MCF 10A (cell line): ENCODE results near the gene NECAB2. TPM values are rescaled to one million over a fixed set of nuclear protein-coding genes. Genes with fewer than 3 reads are reported as not detected.

Experiments used
- BruUV-seq: library from RNA; stranded (reverse); fragments of 400-500 nt; replicated peaks from 2 replicates; lab custom pipeline; 2021; lab: Mats Ljungman, UMichigan
- CTCF ChIA-PET: fragments of 300-600 bp; sonication (Branson Sonifier 250); formaldehyde crosslinking; extraction: SDS; loops from one replicate; lab custom pipeline; 2021; ENCODE audit warnings: antibody characterized with exemption, inconsistent platforms; lab: Yijun Ruan, JAX
- POLR2A ChIA-PET: fragments of 300-600, 350-650 bp; sonication (Branson Sonifier 250); formaldehyde crosslinking; extraction: SDS; loops from one replicate; lab custom pipeline; 2020; ENCODE audit warnings: antibody characterized with exemption, inconsistent platforms; lab: Yijun Ruan, JAX
- DNase-seq: peaks from one replicate; pipeline ENCODE4 v3.0.0-alpha.2; 2018; ENCODE audit not compliant: unreplicated experiment
- H3K27ac Mint-ChIP-seq: one replicate; pipeline ENCODE4 v1.8.0; 2022; ENCODE audit warnings: mild to moderate bottlenecking, low read depth, mixed read lengths; ENCODE audit not compliant: unreplicated experiment
- H3K27me3 Mint-ChIP-seq: one replicate; pipeline ENCODE4 v1.8.0; 2022; ENCODE audit warnings: mixed read lengths; ENCODE audit not compliant: insufficient read depth, unreplicated experiment
- H3K36me3 Mint-ChIP-seq: one replicate; pipeline ENCODE4 v1.8.0; 2022; ENCODE audit warnings: mild to moderate bottlenecking, moderate library complexity, mixed read lengths; ENCODE audit not compliant: insufficient read depth, unreplicated experiment
- H3K4me1 Mint-ChIP-seq: one replicate; pipeline ENCODE4 v1.8.0; 2022; ENCODE audit warnings: mixed read lengths; ENCODE audit not compliant: insufficient read depth, unreplicated experiment
- H3K4me3 Mint-ChIP-seq: one replicate; pipeline ENCODE4 v1.8.0; 2022; ENCODE audit warnings: mild to moderate bottlenecking, moderate library complexity, mixed read lengths; ENCODE audit not compliant: unreplicated experiment
- H3K9me3 Mint-ChIP-seq: one replicate; pipeline ENCODE4 v1.8.0; 2022; ENCODE audit warnings: mixed read lengths; ENCODE audit not compliant: unreplicated experiment
- intact Hi-C: fragments of 100-400 bp; cut with micrococcal nuclease; formaldehyde crosslinking; loops from 2 replicates; pipeline ENCODE4 v1.14.1; 2022
- total RNA-seq: library from RNA; stranded (reverse); gene quantifications from 2 replicates; pipeline ENCODE4 v1.2.3, GENCODE V29; 2022
- TF ChIP-seq, protein P1 (sequence below): fragments of 200-600 bp; IDR thresholded peaks from one replicate; pipeline ENCODE4 v1.8.0; 2022; ENCODE audit warnings: antibody characterized with exemption, mild to moderate bottlenecking; ENCODE audit not compliant: unreplicated experiment

NECAB2 gene
- total RNA-seq, 1 experiment from 2014 or later = 2.3 TPM

DNA sequence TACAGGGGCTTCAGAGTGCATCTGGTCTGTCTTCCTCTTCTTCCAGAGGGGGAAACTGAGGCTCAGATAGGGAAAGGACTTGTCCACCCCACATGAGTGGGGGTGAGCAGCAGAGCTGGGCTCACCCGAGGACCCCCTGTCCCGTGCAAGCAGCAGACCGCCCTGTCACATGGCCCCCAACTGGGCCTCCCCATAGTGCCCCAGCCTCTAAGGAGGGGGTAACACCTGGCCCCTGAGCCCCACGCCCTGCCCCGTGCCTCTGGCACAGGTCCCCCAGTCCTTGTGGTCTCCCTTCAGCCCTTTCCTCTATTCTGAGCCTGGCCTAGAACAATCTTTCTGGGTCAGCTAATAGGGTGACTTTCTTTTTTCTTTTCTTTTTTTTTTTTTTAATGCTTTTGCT lies 6.5 kb upstream of the NECAB2 start:
- Mint-ChIP-seq H3K27me3 (no peaks in the 10 kb centered on the region), H3K4me1 (no peaks in the 10 kb centered on the region), H3K36me3 (no peaks in the 10 kb centered on the region), H3K27ac (peak overlapping the region; percentile 16), H3K4me3 (no peak overlapping the region), H3K9me3 (no peaks in the 10 kb centered on the region)
- ChIA-PET POLR2A (no interaction called here), CTCF (interaction anchor here (0.6 to 14.7 kb wide), 7 partner anchors 8 to 123 kb away, joined by 3 to 220 read pairs (median 3); partner anchors contain the start of gene OSGIN1)
- no peak for DNase-seq
- TF ChIP-seq, protein P1, sequence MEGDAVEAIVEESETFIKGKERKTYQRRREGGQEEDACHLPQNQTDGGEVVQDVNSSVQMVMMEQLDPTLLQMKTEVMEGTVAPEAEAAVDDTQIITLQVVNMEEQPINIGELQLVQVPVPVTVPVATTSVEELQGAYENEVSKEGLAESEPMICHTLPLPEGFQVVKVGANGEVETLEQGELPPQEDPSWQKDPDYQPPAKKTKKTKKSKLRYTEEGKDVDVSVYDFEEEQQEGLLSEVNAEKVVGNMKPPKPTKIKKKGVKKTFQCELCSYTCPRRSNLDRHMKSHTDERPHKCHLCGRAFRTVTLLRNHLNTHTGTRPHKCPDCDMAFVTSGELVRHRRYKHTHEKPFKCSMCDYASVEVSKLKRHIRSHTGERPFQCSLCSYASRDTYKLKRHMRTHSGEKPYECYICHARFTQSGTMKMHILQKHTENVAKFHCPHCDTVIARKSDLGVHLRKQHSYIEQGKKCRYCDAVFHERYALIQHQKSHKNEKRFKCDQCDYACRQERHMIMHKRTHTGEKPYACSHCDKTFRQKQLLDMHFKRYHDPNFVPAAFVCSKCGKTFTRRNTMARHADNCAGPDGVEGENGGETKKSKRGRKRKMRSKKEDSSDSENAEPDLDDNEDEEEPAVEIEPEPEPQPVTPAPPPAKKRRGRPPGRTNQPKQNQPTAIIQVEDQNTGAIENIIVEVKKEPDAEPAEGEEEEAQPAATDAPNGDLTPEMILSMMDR = no peak
- no TSS peak for BruUV-seq
- intact Hi-C loops = no loop called here

DNA sequence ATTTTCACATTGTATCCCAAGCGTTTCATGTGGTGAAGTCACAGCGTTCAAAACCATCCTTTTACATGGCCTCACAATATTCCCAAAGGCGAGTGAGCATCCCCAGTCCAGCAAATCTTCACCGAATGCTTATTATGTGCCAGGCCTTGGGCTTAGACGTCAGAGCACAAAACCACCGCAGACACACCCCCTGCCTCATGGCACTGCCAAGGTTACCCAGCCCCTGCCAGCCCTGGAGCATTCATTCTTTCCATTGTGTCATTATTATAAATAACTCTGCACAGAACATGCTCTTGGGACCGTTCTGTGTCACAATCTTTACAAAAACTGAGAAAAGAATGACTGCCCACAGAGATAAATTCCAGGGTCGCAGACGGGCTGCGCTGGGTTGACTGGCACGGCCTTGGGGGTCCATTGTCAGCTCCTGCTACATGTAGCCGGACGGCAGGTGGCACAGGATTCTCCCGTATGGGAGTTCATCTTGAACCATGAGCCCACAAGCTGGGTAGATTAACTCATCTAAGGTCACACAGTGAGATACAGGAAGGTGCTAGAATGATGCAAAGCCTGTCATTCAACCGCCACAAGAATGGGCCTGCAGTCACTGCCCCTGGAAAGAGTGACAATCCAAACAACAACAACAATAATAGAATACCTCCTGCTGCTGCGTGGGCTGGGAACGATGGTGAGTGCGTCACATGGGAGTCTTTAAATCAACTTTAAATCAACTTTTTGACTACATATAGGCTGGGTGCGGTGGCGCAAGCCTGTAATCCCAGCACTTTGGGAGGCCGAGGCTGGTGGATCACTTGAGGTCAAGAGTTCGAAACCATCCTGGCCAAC lies 4.5 kb upstream of the NECAB2 start:
- Mint-ChIP-seq H3K9me3 (no peaks in the 10 kb centered on the region), H3K36me3 (peaks cover 7% of the 10 kb centered on the region), H3K27me3 (peaks cover 10% of the 10 kb centered on the region), H3K4me1 (peaks cover 6% of the 10 kb centered on the region), H3K4me3 (no peak overlapping the region), H3K27ac (no peak overlapping the region)
- CTCF ChIA-PET = interaction anchor here (0.5 to 14.7 kb wide), 2 partner anchors 103 to 175 kb away, joined by 3 to 220 read pairs; no protein-coding TSS in a partner anchor
- intact Hi-C loops = no loop called here
- POLR2A ChIA-PET = no interaction called here
- TF ChIP-seq, protein P1 = no peak
- no peak for DNase-seq
- BruUV-seq = no TSS peak

DNA sequence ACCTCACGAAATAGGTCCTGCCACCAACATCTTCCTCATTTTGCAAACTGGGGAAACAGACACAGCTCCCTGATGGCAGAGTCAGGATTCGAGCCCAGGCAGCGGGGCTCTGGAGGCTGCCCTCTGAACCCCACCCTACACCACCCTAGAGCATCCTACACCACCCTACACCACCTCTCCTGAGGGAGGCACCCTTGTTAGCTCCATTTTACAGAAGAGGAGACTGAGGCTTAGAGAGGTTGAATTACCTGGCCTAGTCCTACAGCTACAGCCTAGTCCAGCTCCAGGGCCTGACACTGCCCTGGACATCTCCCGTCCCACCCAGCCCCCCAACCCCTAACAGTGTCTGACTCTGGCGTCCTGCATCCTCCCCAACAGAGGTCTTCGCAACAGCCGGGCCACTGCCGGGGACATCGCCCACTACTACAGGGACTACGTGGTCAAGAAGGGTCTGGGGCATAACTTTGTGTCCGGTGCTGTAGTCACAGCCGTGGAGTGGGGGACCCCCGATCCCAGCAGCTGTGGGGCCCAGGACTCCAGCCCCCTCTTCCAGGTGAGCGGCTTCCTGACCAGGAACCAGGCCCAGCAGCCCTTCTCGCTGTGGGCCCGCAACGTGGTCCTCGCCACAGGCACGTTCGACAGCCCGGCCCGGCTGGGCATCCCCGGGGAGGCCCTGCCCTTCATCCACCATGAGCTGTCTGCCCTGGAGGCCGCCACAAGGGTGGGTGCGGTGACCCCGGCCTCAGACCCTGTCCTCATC lies 3.2 kb upstream of the NECAB2 start:
- peaks cover 10% of the 10 kb centered on the region for H3K27me3 Mint-ChIP-seq
- intact Hi-C loops = no loop called here
- no peak for DNase-seq
- CTCF ChIA-PET = interaction anchor here (0.5 to 14.7 kb wide), 6 partner anchors 9 to 102 kb away, joined by 3 to 220 read pairs (median 6); partner anchors contain the start of gene OSGIN1
- POLR2A ChIA-PET = interaction anchor here (0.6 to 1.0 kb wide), 2 partner anchors 344 to 1324 kb away, joined by 3 read pairs; no protein-coding TSS in a partner anchor
- H3K4me3 Mint-ChIP-seq = no peak overlapping the region
- H3K9me3 Mint-ChIP-seq = no peaks in the 10 kb centered on the region
- H3K36me3 Mint-ChIP-seq = peaks cover 7% of the 10 kb centered on the region
- peaks cover 6% of the 10 kb centered on the region for H3K4me1 Mint-ChIP-seq
- no TSS peak for BruUV-seq
- TF ChIP-seq, protein P1 = no peak
- H3K27ac Mint-ChIP-seq = no peak overlapping the region
